Caco-2 (cell line): Measurements from ENCODE around the gene SMURF1. TPM values are rescaled to one million over a fixed set of nuclear protein-coding genes. Genes with fewer than 3 reads are reported as not detected.
A peak's percentile ranks its signal among the peaks of the same experiment; 100 is the strongest.

ENCODE experiments used
- BruUV-seq: library from RNA; stranded (reverse); fragments of 400-500 nt; replicated peaks from 2 replicates; lab custom pipeline; 2021; lab: Mats Ljungman, UMichigan
- CTCF ChIA-PET: fragments of 300-600 bp; sonication (Branson Sonifier 250); formaldehyde crosslinking; loops from one replicate; lab custom pipeline; 2022; ENCODE audit warnings: antibody characterized with exemption; lab: Charles Lee
- POLR2A ChIA-PET: fragments of 300-600 bp; sonication (Branson Sonifier 250); formaldehyde crosslinking; loops from one replicate; lab custom pipeline; 2022; ENCODE audit warnings: antibody characterized with exemption; lab: Charles Lee
- DNase-seq, 2 experiments: peaks; one replicate each; pipeline versions ENCODE4 v3.0.0 to v3.0.0-alpha.2; 2020 to 2022
- H3K27me3 ChIP-seq: replicated peaks from 2 replicates; pipeline ENCODE4 v1.6.0; 2011; ENCODE audit warnings: low read length; ENCODE audit not compliant: control insufficient read depth, insufficient read depth
- H3K36me3 ChIP-seq: 2 replicates; pipeline ENCODE4 v1.5.1; 2011; ENCODE audit warnings: low read length; ENCODE audit not compliant: control insufficient read depth, insufficient read depth
- H3K4me1 ChIP-seq: fragments of 250-450 bp; sonication (Bioruptor Pico); 2 replicates; pipeline ENCODE4 v1.5.1; 2020; ENCODE audit warnings: mild to moderate bottlenecking
- H3K4me3 ChIP-seq: 2 replicates; pipeline ENCODE4 v1.5.1; 2011; ENCODE audit warnings: low read depth, mild to moderate bottlenecking, control low read depth, low read length
- H3K9me3 ChIP-seq: fragments of 250-450 bp; sonication (Bioruptor Pico); 2 replicates; pipeline ENCODE4 v1.5.1; 2020; ENCODE audit warnings: mild to moderate bottlenecking, moderate library complexity
- H3K27ac Mint-ChIP-seq: one replicate; pipeline ENCODE4 v1.8.0; 2022; ENCODE audit warnings: mixed read lengths; ENCODE audit not compliant: unreplicated experiment
- H3K27me3 Mint-ChIP-seq: one replicate; pipeline ENCODE4 v1.8.0; 2022; ENCODE audit warnings: mixed read lengths; ENCODE audit not compliant: insufficient read depth, unreplicated experiment
- H3K36me3 Mint-ChIP-seq: one replicate; pipeline ENCODE4 v1.8.0; 2022; ENCODE audit warnings: mild to moderate bottlenecking, mixed read lengths; ENCODE audit not compliant: insufficient read depth, unreplicated experiment
- H3K4me1 Mint-ChIP-seq: one replicate; pipeline ENCODE4 v1.8.0; 2022; ENCODE audit warnings: low read depth, mixed read lengths; ENCODE audit not compliant: unreplicated experiment
- H3K4me3 Mint-ChIP-seq: one replicate; pipeline ENCODE4 v1.8.0; 2022; ENCODE audit warnings: mild to moderate bottlenecking, moderate library complexity, mixed read lengths; ENCODE audit not compliant: unreplicated experiment
- H3K9me3 Mint-ChIP-seq: one replicate; pipeline ENCODE4 v1.8.0; 2022; ENCODE audit warnings: mixed read lengths; ENCODE audit not compliant: unreplicated experiment
- CTCF ChIP-seq, 2 experiments: fragments of 200-600 bp in 1 of 2; IDR thresholded peaks; 1 replicate in 1 of 2; 2 replicates in 1 of 2; pipeline versions ENCODE4 v1.5.1 to v1.8.0; 2011 to 2022; ENCODE audit warnings: antibody characterized with exemption in 1 of 2, control low read depth in 1 of 2, inconsistent platforms in 1 of 2, low read depth in 1 of 2, low read length in 1 of 2, mild to moderate bottlenecking in 1 of 2, moderate library complexity in 1 of 2; ENCODE audit not compliant: insufficient read depth in 1 of 2, severe bottlenecking in 1 of 2, unreplicated experiment in 1 of 2
- intact Hi-C: fragments of 100-400 bp; cut with micrococcal nuclease; formaldehyde crosslinking; loops from one replicate; pipeline ENCODE4 v1.10.0; 2022; ENCODE audit not compliant: unreplicated experiment
- total RNA-seq: library from RNA; stranded (reverse); gene quantifications from 2 replicates; pipeline ENCODE4 v1.2.3, GENCODE V29; 2022

The SMURF1 gene
- total RNA-seq, 1 experiment from 2014 or later: 22.5 TPM

GRCh38 chr7:99013266-99014112 is 130.4 kb downstream of the SMURF1 start:
- no peak overlapping the region for H3K4me3 ChIP-seq
- Mint-ChIP-seq H3K27me3 (no peaks in the 10 kb centered on the region), H3K4me3 (no peak overlapping the region), H3K4me1 (no peaks in the 10 kb centered on the region), H3K27ac (no peak overlapping the region), H3K36me3 (peaks cover 93% of the 10 kb centered on the region), H3K9me3 (no peaks in the 10 kb centered on the region)
- CTCF ChIA-PET: no interaction called here
- no peak for TF ChIP-seq CTCF (IDR thresholded peaks at IDR 0.05; ENCODE audit: insufficient read depth in 1 of 2, low read depth in 1 of 2, low read length in 1 of 2, severe bottlenecking in 1 of 2, unreplicated experiment in 1 of 2)
- no peaks in the 10 kb centered on the region for H3K27me3 ChIP-seq
- no peaks in the 10 kb centered on the region for H3K4me1 ChIP-seq
- H3K36me3 ChIP-seq: peaks cover 7% of the 10 kb centered on the region
- POLR2A ChIA-PET: no interaction called here
- no peaks in the 10 kb centered on the region for H3K9me3 ChIP-seq
- DNase-seq: no peak
- no TSS peak for BruUV-seq
- intact Hi-C loops: no loop called here

- no peaks in the 10 kb centered on the region for H3K4me1 Mint-ChIP-seq
- no peaks in the 10 kb centered on the region for H3K27me3 Mint-ChIP-seq
- peaks cover 7% of the 10 kb centered on the region for H3K36me3 ChIP-seq
- peaks cover 94% of the 10 kb centered on the region for H3K36me3 Mint-ChIP-seq
- ChIA-PET CTCF (no interaction called here), POLR2A (no interaction called here)
- TSS peak; percentile 45 for BruUV-seq
- no peak for DNase-seq
- H3K9me3 ChIP-seq: no peaks in the 10 kb centered on the region
- H3K4me1 ChIP-seq: no peaks in the 10 kb centered on the region
- intact Hi-C loops: no loop called here
- H3K4me3 ChIP-seq: no peak overlapping the region
- TF ChIP-seq CTCF (IDR thresholded peaks at IDR 0.05; ENCODE audit: insufficient read depth in 1 of 2, low read depth in 1 of 2, low read length in 1 of 2, severe bottlenecking in 1 of 2, unreplicated experiment in 1 of 2): no peak
- H3K4me3 Mint-ChIP-seq: no peak overlapping the region
- H3K9me3 Mint-ChIP-seq: no peaks in the 10 kb centered on the region
- no peaks in the 10 kb centered on the region for H3K27me3 ChIP-seq
- H3K27ac Mint-ChIP-seq: no peak overlapping the region
Measured at GRCh38 chr7:99012722-99013121, 131.2 kb downstream of the SMURF1 start.

GRCh38 chr7:99011706-99012404 is 132.1 kb downstream of the SMURF1 start:
- Mint-ChIP-seq H3K4me3 (no peak overlapping the region), H3K4me1 (no peaks in the 10 kb centered on the region), H3K9me3 (no peaks in the 10 kb centered on the region), H3K27me3 (no peaks in the 10 kb centered on the region), H3K36me3 (peaks cover 97% of the 10 kb centered on the region), H3K27ac (peak overlapping the region; percentile 53)
- Histone ChIP-seq H3K27me3 (no peaks in the 10 kb centered on the region), H3K4me3 (no peak overlapping the region), H3K4me1 (no peaks in the 10 kb centered on the region), H3K36me3 (peaks cover 7% of the 10 kb centered on the region), H3K9me3 (no peaks in the 10 kb centered on the region)
- intact Hi-C loops: no loop called here
- BruUV-seq: no TSS peak
- ChIA-PET CTCF (no interaction called here), POLR2A (no interaction called here)
- no peak for DNase-seq
- no peak for TF ChIP-seq CTCF (IDR thresholded peaks at IDR 0.05; ENCODE audit: insufficient read depth in 1 of 2, low read depth in 1 of 2, low read length in 1 of 2, severe bottlenecking in 1 of 2, unreplicated experiment in 1 of 2)
